ENCODE results near the gene TOE1. TPM values are rescaled to one million over a fixed set of nuclear protein-coding genes. Genes with fewer than 3 reads are reported as not detected.

TOE1 gene
- total RNA-seq, 6 experiments from 2014 or later: 9.5 to 11.7 (median 10.1) TPM

GRCh38 chr1:45319761-45320160 lies 20.2 kb upstream of the TOE1 start:
- no peaks in the 10 kb centered on the region; the same call in 1 of the 2 replicates for H3K9me3 Mint-ChIP-seq
- no peak overlapping the region for H3K27ac Mint-ChIP-seq

GRCh38 chr1:45321444-45321843 lies 18.5 kb upstream of the TOE1 start:
- Mint-ChIP-seq H3K36me3 (ENCODE audit: low read depth) (no peaks in the 10 kb centered on the region), H3K9me3 (no peaks in the 10 kb centered on the region), H3K27ac (no peak overlapping the region), H3K27me3 (ENCODE audit: insufficient read depth) (0 out of 2 replicates have a peak, but pooled peaks cover under 1% of the 10 kb centered on the region), H3K4me3 (no peak overlapping the region; the same call in 1 of the 2 replicates), H3K4me1 (ENCODE audit: low read depth) (0 out of 2 replicates have a peak, but pooled peaks cover 4% of the 10 kb centered on the region)
- no peak for TF ChIP-seq CTCF (IDR thresholded peaks at IDR 0.05)
- no peak for DNase-seq

More at GRCh38 chr1:45319761-45320160, 20.2 kb upstream of the TOE1 start:
- H3K36me3 Mint-ChIP-seq (ENCODE audit: low read depth): no peaks in the 10 kb centered on the region; the same call in 1 of the 2 replicates
- no peak for DNase-seq
- no peak overlapping the region for H3K4me3 Mint-ChIP-seq
- H3K27me3 Mint-ChIP-seq (ENCODE audit: insufficient read depth): no peaks in the 10 kb centered on the region; the same call in none of the 2 replicates
- no peak for TF ChIP-seq CTCF (IDR thresholded peaks at IDR 0.05)
- 0 out of 2 replicates have a peak, but pooled peaks cover 4% of the 10 kb centered on the region for H3K4me1 Mint-ChIP-seq (ENCODE audit: low read depth)

- H3K4me1 Mint-ChIP-seq (ENCODE audit: low read depth): 0 out of 2 replicates have a peak, but pooled peaks cover 4% of the 10 kb centered on the region
- H3K27ac Mint-ChIP-seq: no peak overlapping the region
- no peak overlapping the region for H3K4me3 Mint-ChIP-seq
- peak; percentile 10 for DNase-seq
- no peaks in the 10 kb centered on the region for H3K36me3 Mint-ChIP-seq (ENCODE audit: low read depth)
- no peak for TF ChIP-seq CTCF (IDR thresholded peaks at IDR 0.05)
- H3K9me3 Mint-ChIP-seq: no peaks in the 10 kb centered on the region
- H3K27me3 Mint-ChIP-seq (ENCODE audit: insufficient read depth): 0 out of 2 replicates have a peak, but pooled peaks cover 2% of the 10 kb centered on the region
These were observed 17.4 kb upstream of the TOE1 start for GRCh38 chr1:45322486-45323040.

GRCh38 chr1:45325851-45326506 lies 14.0 kb upstream of the TOE1 start:
- no peak for DNase-seq
- Mint-ChIP-seq H3K4me3 (peak overlapping the region; percentile 84), H3K4me1 (ENCODE audit: low read depth) (peaks cover 17% of the 10 kb centered on the region), H3K36me3 (ENCODE audit: low read depth) (no peaks in the 10 kb centered on the region), H3K27ac (no peak overlapping the region), H3K27me3 (ENCODE audit: insufficient read depth) (0 out of 2 replicates have a peak, but pooled peaks cover 2% of the 10 kb centered on the region), H3K9me3 (no peaks in the 10 kb centered on the region)
- no peak for TF ChIP-seq CTCF (IDR thresholded peaks at IDR 0.05)

- Mint-ChIP-seq H3K9me3 (no peaks in the 10 kb centered on the region), H3K27ac (no peak within 1 kb of the TSS), H3K4me3 (peak within 1 kb of the TSS; percentile 84), H3K36me3 (ENCODE audit: low read depth) (no peaks in the 10 kb centered on the region), H3K27me3 (ENCODE audit: insufficient read depth) (0 out of 2 replicates have a peak, but pooled peaks cover 2% of the 10 kb centered on the region), H3K4me1 (ENCODE audit: low read depth) (peaks cover 17% of the 10 kb centered on the region)
- no peak for DNase-seq
- TF ChIP-seq CTCF (IDR thresholded peaks at IDR 0.05): no peak
These were observed 13.0 kb upstream of the TOE1 start, which contains the start of gene HPDL for GRCh38 chr1:45326627-45327623. Gene HPDL (plus strand): TSS chr1:45326895. CDS start chr1:45327149, 254 bp downstream.
